Body of pancreas (tissue), 4 donors: ENCODE results near the gene EHD3.

Experiments
- CTCF ChIP-seq, 7 experiments: fragments of 450-650 bp in 4 of 7; fragments of 200-600 bp in 3 of 7; sonication (generic) in 3 of 7; IDR thresholded peaks; one replicate each; pipeline ENCODE4 v1.5.1; 2016 to 2019; ENCODE audit warnings: antibody characterized with exemption in 7 of 7
- POLR2A ChIP-seq, 3 donors: fragments of 450-650 bp; IDR thresholded peaks; one replicate each; pipeline ENCODE4 v1.6.1; 2016; ENCODE audit warnings: antibody characterized with exemption in 3 of 3, mild to moderate bottlenecking in 2 of 3

- no peak for TF ChIP-seq CTCF (IDR thresholded peaks at IDR 0.05)
- no peak for TF ChIP-seq POLR2A (IDR thresholded peaks at IDR 0.05)
These were observed 34.4 kb downstream of the EHD3 start for GRCh38 chr2:31268344-31268743.
